ENCODE measurements around the gene NUDT14.

- TF ChIP-seq CTCF (conservative IDR thresholded peaks at IDR 0.05; ENCODE audit: low read length) (peak; percentile 19; the same call in 1 of the 2 replicates), EZH2phosphoT487 (IDR thresholded peaks at IDR 0.05; ENCODE audit: borderline replicate concordance) (no peak)
These were observed 26.4 kb upstream of the NUDT14 start for GRCh38 chr14:105207460-105207901.
